Measurements from ENCODE around the gene IFITM2. TPM values are rescaled to one million over a fixed set of nuclear protein-coding genes. Genes with fewer than 3 reads are reported as not detected.
"Not testable (repeated sequence)": the region's sequence is repeated elsewhere in the genome, so short reads cannot be mapped to it uniquely, and the experiment has no call there.

IFITM2 gene
- polyA plus RNA-seq, 1 of the 3 experiments (the other 2 are of a cell fraction): 518 TPM

DNA sequence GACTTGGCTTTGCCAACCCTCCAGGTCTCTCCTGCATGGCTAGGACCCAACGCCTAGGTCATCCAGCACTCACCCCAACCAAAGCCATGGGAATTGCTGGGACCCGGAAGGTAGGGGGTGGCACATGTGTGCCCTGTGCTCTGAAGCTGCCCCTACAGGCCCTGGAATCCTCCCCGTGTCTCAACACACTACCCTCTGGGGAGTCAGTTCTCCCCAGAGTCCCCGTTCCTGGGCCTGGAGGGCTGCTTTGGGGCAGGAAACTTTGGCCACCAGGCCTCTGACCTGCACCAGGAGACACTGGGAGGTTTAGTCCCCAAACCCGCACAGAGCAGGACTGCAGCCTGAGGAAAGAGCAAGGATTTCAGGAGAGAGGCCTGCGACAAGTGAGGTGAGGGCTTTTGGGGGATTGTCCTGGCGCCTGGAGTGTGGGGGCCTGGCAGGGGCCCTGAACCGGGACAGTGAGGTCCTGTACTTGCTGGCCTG is 5.7 kb downstream of the IFITM2 start:
- Histone ChIP-seq H3K79me2 (ENCODE audit: insufficient read depth) (peaks cover 11% of the 10 kb centered on the region; the same call in 1 of the 2 replicates), H3K4me3 (ENCODE audit: low read depth in 2 of 2, low read length in 1 of 2) (no peak overlapping the region), H3K9ac (no peak overlapping the region), H3K36me3 (replicated peaks in 1 of 2; ENCODE audit: control insufficient read depth in 1 of 2, insufficient read depth in 2 of 2, low read length in 1 of 2) (peaks cover 0 to 3% of the 10 kb centered on the region in 2 experiments), H3K4me1 (ENCODE audit: control insufficient read depth in 1 of 2, insufficient read depth in 2 of 2, low read depth in 1 of 2, low read length in 1 of 2) (peaks cover 2 to 15% of the 10 kb centered on the region in 2 experiments; a peak in 2 of 4 replicates), H3K27me3 (ENCODE audit: insufficient read depth) (no peaks in the 10 kb centered on the region), H3K9me2 (no peaks in the 10 kb centered on the region), H3F3A (replicated peaks; ENCODE audit: insufficient read depth) (peaks cover 13% of the 10 kb centered on the region), H2AFZ (ENCODE audit: low read depth) (no peak overlapping the region), H3K9me3 (no peaks in the 10 kb centered on the region), H3K4me2 (no peak overlapping the region), H4K20me1 (ENCODE audit: insufficient read depth) (no peaks in the 10 kb centered on the region), H3K27ac (ENCODE audit: low read depth in 2 of 2, low read length in 1 of 2) (no peak overlapping the region)
- WGBS (ENCODE audit: low lambda C conversion rate): 91% methylated on average over 5 of the region's 8 CpGs
- TF ChIP-seq, protein P1, sequence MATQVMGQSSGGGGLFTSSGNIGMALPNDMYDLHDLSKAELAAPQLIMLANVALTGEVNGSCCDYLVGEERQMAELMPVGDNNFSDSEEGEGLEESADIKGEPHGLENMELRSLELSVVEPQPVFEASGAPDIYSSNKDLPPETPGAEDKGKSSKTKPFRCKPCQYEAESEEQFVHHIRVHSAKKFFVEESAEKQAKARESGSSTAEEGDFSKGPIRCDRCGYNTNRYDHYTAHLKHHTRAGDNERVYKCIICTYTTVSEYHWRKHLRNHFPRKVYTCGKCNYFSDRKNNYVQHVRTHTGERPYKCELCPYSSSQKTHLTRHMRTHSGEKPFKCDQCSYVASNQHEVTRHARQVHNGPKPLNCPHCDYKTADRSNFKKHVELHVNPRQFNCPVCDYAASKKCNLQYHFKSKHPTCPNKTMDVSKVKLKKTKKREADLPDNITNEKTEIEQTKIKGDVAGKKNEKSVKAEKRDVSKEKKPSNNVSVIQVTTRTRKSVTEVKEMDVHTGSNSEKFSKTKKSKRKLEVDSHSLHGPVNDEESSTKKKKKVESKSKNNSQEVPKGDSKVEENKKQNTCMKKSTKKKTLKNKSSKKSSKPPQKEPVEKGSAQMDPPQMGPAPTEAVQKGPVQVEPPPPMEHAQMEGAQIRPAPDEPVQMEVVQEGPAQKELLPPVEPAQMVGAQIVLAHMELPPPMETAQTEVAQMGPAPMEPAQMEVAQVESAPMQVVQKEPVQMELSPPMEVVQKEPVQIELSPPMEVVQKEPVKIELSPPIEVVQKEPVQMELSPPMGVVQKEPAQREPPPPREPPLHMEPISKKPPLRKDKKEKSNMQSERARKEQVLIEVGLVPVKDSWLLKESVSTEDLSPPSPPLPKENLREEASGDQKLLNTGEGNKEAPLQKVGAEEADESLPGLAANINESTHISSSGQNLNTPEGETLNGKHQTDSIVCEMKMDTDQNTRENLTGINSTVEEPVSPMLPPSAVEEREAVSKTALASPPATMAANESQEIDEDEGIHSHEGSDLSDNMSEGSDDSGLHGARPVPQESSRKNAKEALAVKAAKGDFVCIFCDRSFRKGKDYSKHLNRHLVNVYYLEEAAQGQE (IDR thresholded peaks at IDR 0.05; ENCODE audit: low read depth, low read length): no peak
- TF ChIP-seq, protein P2, sequence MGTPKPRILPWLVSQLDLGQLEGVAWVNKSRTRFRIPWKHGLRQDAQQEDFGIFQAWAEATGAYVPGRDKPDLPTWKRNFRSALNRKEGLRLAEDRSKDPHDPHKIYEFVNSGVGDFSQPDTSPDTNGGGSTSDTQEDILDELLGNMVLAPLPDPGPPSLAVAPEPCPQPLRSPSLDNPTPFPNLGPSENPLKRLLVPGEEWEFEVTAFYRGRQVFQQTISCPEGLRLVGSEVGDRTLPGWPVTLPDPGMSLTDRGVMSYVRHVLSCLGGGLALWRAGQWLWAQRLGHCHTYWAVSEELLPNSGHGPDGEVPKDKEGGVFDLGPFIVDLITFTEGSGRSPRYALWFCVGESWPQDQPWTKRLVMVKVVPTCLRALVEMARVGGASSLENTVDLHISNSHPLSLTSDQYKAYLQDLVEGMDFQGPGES (IDR thresholded peaks at IDR 0.05; ENCODE audit: low read depth, low read length): no peak
- TF ChIP-seq YY1 (IDR thresholded peaks at IDR 0.05; ENCODE audit: low read depth): no peak
- no peak for TF ChIP-seq RXRA (IDR thresholded peaks at IDR 0.05; ENCODE audit: borderline replicate concordance, low read depth)
- TF ChIP-seq FOSL2 (IDR thresholded peaks at IDR 0.05; ENCODE audit: borderline replicate concordance, low read depth): no peak
- no peak for TF ChIP-seq POLR2AphosphoS5 (IDR thresholded peaks at IDR 0.05; ENCODE audit: low read depth, low read length)
- CTCF ChIA-PET: interaction anchor here (1.1 kb wide), 1 partner anchor 10 kb away, joined by 4 read pairs; no protein-coding TSS in a partner anchor
- no peak for DNase-seq
- POLR2A ChIA-PET: no interaction called here

DNA sequence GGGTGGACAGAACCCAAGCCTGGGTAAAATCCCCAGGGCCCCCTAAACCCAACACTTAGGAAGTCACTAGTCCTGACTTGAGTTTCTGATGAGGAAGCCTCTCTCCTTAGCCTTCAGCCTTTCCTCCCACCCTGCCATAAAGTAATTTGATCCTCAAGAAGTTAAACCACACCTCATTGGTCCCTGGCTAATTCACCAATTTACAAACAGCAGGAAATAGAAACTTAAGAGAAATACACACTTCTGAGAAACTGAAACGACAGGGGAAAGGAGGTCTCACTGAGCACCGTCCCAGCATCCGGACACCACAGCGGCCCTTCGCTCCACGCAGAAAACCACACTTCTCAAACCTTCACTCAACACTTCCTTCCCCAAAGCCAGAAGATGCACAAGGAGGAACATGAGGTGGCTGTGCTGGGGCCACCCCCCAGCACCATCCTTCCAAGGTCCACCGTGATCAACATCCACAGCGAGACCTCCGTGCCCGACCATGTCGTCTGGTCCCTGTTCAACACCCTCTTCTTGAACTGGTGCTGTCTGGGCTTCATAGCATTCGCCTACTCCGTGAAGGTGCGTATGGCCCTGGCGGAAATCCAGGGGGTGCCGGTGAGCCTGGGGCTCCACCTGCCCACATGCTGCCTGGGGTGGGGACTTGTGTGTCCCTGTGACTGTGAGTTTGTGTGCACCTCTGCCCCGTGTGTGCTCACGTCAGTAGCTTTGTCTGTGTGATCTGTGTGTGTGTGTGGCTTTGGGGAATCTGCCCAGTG is 6.4 kb downstream of the IFITM2 start, which contains the start of gene IFITM1:
Gene IFITM1 (plus strand): TSS at position 254 of the 767 bp plus-strand sequence. CDS start 131 bp downstream, at position 385.
- TF ChIP-seq, protein P3, sequence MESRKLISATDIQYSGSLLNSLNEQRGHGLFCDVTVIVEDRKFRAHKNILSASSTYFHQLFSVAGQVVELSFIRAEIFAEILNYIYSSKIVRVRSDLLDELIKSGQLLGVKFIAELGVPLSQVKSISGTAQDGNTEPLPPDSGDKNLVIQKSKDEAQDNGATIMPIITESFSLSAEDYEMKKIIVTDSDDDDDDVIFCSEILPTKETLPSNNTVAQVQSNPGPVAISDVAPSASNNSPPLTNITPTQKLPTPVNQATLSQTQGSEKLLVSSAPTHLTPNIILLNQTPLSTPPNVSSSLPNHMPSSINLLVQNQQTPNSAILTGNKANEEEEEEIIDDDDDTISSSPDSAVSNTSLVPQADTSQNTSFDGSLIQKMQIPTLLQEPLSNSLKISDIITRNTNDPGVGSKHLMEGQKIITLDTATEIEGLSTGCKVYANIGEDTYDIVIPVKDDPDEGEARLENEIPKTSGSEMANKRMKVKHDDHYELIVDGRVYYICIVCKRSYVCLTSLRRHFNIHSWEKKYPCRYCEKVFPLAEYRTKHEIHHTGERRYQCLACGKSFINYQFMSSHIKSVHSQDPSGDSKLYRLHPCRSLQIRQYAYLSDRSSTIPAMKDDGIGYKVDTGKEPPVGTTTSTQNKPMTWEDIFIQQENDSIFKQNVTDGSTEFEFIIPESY (IDR thresholded peaks at IDR 0.05; ENCODE audit: borderline replicate concordance, low read depth): no peak
- no peak for TF ChIP-seq FOSL2 (IDR thresholded peaks at IDR 0.05; ENCODE audit: borderline replicate concordance, low read depth)
- no peak for TF ChIP-seq RAD21 (IDR thresholded peaks at IDR 0.05; ENCODE audit: low read length)
- H2AFZ ChIP-seq (ENCODE audit: low read depth): no peak within 1 kb of the TSS
- peaks cover 0 to 3% of the 10 kb centered on the region in 2 experiments for H3K36me3 ChIP-seq (replicated peaks in 1 of 2; ENCODE audit: control insufficient read depth in 1 of 2, insufficient read depth in 2 of 2, low read length in 1 of 2)
- no peaks in the 10 kb centered on the region for H4K20me1 ChIP-seq (ENCODE audit: insufficient read depth)
- H3K4me3 ChIP-seq (ENCODE audit: low read depth in 2 of 2, low read length in 1 of 2): no peak within 1 kb of the TSS
- WGBS (ENCODE audit: low lambda C conversion rate): 89% methylated on average over 18 of the region's 18 CpGs
- H3K9ac ChIP-seq: no peak within 1 kb of the TSS
- H3K27me3 ChIP-seq (ENCODE audit: insufficient read depth): no peaks in the 10 kb centered on the region
- no peak for DNase-seq
- CTCF ChIA-PET: no interaction called here
- peaks cover 13% of the 10 kb centered on the region for H3F3A ChIP-seq (replicated peaks; ENCODE audit: insufficient read depth)
- H3K4me1 ChIP-seq (ENCODE audit: control insufficient read depth in 1 of 2, insufficient read depth in 2 of 2, low read depth in 1 of 2, low read length in 1 of 2): peaks cover 2 to 15% of the 10 kb centered on the region in 2 experiments; a peak in 2 of 4 replicates
- H3K9me2 ChIP-seq: no peaks in the 10 kb centered on the region
- H3K4me2 ChIP-seq: no peak within 1 kb of the TSS
- peaks cover 11% of the 10 kb centered on the region; the same call in 1 of the 2 replicates for H3K79me2 ChIP-seq (ENCODE audit: insufficient read depth)
- H3K9me3 ChIP-seq: no peaks in the 10 kb centered on the region
- POLR2A ChIA-PET: no interaction called here
- no peak within 1 kb of the TSS for H3K27ac ChIP-seq (ENCODE audit: low read depth in 2 of 2, low read length in 1 of 2)

DNA sequence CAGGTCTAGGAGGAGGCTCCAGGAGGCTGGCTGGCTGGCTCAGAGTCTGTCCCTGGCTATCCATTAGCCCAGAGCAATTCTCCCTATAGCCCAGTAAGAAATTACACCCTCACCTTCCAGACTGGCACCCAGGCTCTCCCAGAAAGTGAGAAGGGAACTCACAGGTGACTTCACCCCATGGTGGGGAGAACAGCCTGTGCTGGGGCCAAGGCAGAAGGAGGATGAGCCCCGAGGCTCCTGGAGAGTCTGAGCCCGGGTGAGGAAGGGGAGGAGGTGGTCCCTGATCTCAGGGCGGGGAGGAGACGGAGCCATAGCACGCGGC is 6.9 kb downstream of the IFITM2 start:
- H3K4me3 ChIP-seq (ENCODE audit: low read depth in 2 of 2, low read length in 1 of 2); H3K79me2 ChIP-seq (ENCODE audit: insufficient read depth); H2AFZ ChIP-seq (ENCODE audit: low read depth); DNase-seq; H3K27ac ChIP-seq (ENCODE audit: low read depth in 2 of 2, low read length in 1 of 2); H3F3A ChIP-seq (replicated peaks; ENCODE audit: insufficient read depth); POLR2A ChIA-PET; H3K36me3 ChIP-seq (replicated peaks in 1 of 2; ENCODE audit: control insufficient read depth in 1 of 2, insufficient read depth in 2 of 2, low read length in 1 of 2); CTCF ChIA-PET; H3K9me2 ChIP-seq; H4K20me1 ChIP-seq (ENCODE audit: insufficient read depth); H3K27me3 ChIP-seq (ENCODE audit: insufficient read depth); H3K4me2 ChIP-seq; H3K9ac ChIP-seq; H3K9me3 ChIP-seq: not testable (repeated sequence)
- 56% methylated on average over 2 of the region's 6 CpGs for WGBS (ENCODE audit: low lambda C conversion rate)
- peaks cover 4 to 12% of the 10 kb centered on the region in 2 experiments; a peak in 2 of 4 replicates for H3K4me1 ChIP-seq (ENCODE audit: control insufficient read depth in 1 of 2, insufficient read depth in 2 of 2, low read depth in 1 of 2, low read length in 1 of 2)
